ENCODE results near the gene PLCG1. TPM values are rescaled to one million over a fixed set of nuclear protein-coding genes. Genes with fewer than 3 reads are reported as not detected.
"Not testable (repeated sequence)": the region's sequence is repeated elsewhere in the genome, so short reads cannot be mapped to it uniquely, and the experiment has no call there.

Gene PLCG1
- total RNA-seq (2014; rRNA removed; shearing (Covaris generic)): 19.6 and 29.3 TPM in 2 replicates

DNA sequence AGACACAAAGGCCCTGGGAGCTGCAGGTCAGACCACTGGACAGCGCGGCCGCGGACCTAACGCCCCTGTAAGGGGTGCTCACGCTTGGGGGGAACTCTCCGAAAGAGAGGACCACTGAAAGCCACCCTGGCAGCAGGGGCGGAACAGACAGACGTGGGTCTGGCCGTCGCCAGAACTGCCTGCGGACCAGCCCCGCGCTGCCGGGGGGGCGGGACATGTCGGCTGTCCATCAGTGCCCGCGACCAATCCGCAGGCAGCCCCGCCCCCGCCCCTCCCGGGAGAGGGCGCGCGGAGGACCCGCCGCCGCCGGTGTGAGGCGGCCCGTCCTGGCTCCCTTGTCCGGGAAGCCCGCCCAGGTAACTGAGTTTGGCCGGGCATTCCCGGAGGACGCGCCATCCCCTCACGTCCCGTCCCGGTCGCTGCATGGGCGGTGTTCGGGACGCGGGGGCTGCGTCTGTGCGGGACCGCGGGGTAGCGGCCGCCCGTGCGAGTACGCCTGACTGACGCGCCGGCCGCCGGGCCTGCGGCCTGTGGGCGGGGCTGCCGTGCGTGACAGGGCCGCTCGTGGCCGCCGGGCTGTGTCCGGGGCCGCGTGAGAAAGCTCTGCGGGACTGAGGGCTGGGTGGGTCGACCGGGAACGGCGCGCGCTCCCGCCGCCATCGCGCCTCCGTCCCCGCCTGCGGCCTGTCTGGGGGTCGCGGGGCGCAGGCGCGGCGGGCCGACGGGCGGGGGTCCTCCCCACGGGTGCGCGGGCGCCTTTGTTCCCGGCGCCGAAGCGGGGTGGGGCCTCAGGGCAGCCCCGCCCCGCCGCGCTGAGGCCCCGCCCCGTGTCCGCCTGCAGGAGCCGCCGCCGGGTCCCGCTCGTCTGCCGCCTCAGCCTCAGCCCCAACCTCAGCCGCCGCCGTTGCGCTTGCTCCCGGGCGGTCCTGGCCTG is at the start of gene PLCG1:
PLCG1 (plus strand) TSS at position 864 of the 934 bp plus-strand sequence. CDS start 99 bp downstream, outside the sequence.
- peak; percentile 52 for DNase-seq (ENCODE audit: low spot score)

DNA sequence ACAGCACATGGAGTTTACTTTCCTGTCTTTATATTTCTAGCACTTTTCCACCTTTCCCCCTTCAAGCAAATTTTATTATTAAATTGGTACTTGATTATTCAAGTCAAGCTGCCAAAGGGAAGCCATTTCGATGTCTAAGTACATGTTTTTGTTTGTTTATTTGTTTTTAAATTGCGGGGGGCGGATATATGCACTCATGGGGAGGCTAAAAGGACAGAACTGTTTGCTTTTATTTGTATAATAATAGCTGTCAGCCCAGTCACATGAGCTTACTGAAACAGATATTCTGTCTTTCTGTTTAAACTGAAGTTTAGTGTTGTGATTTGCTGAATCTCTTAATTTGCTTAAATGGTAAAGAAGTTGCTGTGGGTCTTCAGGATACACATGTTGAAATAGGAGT is 49.6 kb upstream of the PLCG1 start:
- DNase-seq (ENCODE audit: low spot score): no peak

DNA sequence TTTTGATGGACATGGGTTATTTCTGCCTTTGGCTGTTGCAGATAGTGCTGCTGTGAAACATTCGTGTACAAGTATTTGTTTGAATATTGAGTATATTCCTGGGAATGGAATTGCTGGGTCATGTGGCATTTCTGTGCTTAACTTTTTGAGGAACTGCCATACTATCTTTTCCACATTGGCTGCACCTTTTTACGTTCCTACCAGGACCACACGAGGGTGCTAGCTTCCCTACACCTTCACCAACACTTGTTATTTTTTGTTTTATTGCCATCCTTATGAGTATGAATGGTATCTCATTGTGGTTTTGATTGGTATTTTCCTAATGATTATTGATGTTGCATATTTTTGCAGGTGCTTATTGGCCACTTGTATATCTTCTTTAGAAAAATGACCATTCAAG is 47.8 kb upstream of the PLCG1 start:
- DNase-seq (ENCODE audit: low spot score): no peak

GRCh38 chr20:41091927-41092326 is 45.4 kb upstream of the PLCG1 start:
- DNase-seq (ENCODE audit: low spot score): peak; percentile 77

- DNase-seq (ENCODE audit: low spot score): no peak
These were observed 42.8 kb upstream of the PLCG1 start for GRCh38 chr20:41094353-41095055.

GRCh38 chr20:41095110-41095969 is 42.0 kb upstream of the PLCG1 start:
- peak; percentile 25 for DNase-seq (ENCODE audit: low spot score)

DNA sequence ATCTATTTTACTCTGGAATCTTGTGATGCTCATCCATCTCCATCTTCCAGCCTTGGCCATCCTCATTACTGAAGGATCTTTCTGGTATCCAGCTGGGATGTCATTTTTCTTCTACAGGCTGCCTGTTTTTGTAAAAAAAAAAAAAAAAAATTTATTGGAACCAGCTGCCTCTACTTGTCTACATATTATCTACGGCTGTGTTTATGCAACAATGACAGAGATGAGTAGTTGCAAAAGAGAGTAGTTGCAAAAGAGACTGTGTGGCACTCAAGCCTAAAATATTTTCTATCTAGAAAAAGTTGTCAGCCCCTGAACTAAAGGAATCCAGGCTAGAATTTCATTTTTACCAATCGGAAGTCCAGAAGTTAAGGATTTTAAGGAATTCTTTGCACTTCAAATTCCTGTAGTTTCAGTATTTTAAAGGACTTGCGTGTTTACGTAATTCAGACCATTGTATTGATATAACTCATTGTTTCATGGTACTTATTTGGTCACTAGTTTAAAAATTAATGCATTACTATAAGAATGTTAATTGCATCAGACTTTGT is 38.6 kb upstream of the PLCG1 start:
- DNase-seq (ENCODE audit: low spot score): no peak

DNA sequence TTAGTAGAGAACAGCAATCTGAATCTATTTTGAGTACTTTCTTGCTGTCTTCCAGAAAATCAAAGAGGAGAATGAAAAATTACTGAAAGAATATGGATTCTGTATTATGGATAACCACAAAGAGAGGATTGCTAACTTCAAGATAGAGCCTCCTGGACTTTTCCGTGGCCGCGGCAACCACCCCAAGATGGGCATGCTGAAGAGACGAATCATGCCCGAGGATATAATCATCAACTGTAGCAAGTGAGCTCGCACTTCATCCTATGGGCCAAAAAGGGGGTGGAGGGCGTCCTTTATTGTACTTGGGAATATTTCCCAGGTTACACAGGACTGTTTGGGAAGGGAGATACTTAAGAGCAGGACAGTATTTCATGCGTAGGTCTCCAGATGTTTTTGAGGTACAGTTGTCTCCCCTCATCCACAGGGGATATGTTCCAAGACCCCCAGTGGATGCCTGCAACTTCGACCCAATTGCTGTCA is 37.3 kb upstream of the PLCG1 start:
- DNase-seq (ENCODE audit: low spot score): no peak

DNA sequence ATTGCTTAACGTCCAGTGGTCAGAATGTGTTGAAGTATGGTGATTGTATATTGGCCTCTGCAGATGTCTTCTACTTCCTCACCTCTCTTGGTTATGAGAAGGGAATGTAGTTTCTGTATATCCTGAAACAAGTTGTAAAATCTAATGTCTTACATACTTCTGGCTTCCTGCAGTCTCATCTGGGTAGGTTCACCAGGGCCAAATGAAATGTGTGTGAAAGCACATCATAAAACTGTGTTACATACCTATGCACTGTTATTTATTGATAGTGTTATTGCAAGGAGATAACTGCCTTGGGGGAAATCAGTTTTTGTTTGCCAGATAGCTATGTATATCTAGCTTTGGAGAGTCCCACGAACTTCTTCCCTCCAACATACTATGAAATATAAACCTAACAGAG is 35.7 kb upstream of the PLCG1 start:
- no peak for DNase-seq (ENCODE audit: low spot score)

DNA sequence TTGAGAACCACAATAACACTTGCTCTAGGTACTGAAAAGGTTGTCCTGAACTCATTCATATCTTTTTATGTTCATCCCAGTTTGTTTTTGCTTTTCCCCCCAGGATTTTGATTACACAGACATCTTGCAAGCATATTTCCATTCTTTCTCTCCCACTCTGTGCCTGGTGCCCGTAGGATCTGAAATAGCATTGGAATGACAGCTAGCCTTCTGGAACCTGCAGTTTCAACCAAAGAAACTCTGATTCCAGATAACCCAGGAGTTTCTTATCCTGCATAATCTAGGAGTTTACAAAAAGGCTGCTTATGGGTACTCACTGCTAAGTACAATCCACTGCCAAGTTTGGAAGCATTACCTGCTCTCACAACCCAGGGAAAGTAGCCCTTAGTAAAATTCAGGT is 28.8 kb upstream of the PLCG1 start:
- DNase-seq (ENCODE audit: low spot score): no peak

DNA sequence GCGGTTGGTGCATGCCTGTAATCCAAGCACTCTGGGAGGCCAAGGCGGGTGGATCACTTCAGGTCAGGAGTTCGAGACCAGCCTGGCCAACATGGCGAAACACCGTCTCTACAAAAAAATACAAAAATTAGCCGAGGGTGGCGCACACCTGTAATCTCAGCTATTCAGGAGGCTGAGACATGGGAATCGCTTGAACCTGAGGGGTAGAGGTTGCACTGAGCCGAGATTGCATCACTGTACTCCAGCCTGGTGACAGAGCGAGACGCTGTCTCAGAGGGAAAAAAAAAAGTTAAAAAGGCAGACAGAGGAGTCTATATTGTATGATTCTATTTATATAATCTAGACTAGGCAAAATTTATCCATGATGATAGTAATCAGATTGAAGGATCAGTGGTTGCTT is 27.3 kb upstream of the PLCG1 start:
- no peak for DNase-seq (ENCODE audit: low spot score)

- DNase-seq (ENCODE audit: low spot score): no peak
These were observed 26.3 kb upstream of the PLCG1 start for GRCh38 chr20:41110930-41111577.

DNA sequence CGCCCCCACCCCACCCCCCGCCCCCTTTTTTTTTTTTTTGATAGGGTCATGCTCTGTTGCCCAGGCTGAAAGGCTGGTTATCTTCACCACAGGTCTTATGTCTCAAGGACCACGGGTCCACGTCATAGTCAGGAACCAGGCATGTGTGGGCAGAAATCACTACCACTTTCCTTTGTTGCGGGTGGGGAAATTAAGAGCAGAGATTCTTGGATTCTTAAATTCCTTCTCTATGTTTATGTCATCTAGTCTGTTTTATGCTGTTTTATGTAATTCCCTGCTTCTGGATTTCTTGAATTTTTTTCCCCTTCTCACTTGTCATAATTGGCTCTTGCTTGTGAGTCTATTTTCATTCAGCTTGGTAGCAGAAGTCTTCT is 25.8 kb upstream of the PLCG1 start:
- DNase-seq (ENCODE audit: low spot score): no peak

GRCh38 chr20:41116282-41116956 is 20.9 kb upstream of the PLCG1 start:
- DNase-seq (ENCODE audit: low spot score): no peak

- not testable (repeated sequence) for DNase-seq (ENCODE audit: low spot score)
These were observed 19.2 kb upstream of the PLCG1 start for GRCh38 chr20:41118159-41118558.

DNA sequence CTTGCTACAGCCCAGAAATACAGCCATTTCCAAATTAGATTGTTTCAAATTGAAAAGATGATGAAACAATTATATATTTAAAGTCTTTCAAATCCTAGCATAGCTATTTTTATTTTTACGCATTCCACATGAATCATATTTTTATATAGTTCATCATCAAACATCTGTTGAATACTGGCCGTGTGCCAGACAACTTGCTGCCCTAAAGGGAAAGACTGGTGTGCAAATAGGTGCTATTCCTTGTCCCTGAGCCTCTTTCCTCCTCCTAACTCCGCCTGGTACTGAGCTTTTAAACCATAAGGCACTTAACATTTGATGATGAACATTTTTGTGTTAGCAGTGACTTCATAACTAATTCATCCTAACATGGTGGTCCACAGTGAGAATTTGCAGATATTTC is 18.7 kb upstream of the PLCG1 start:
- DNase-seq (ENCODE audit: low spot score): no peak

- no peak for DNase-seq (ENCODE audit: low spot score)
These were observed 17.5 kb upstream of the PLCG1 start for GRCh38 chr20:41119614-41120561.

GRCh38 chr20:41121399-41121798 is 15.9 kb upstream of the PLCG1 start:
- no peak for DNase-seq (ENCODE audit: low spot score)

DNA sequence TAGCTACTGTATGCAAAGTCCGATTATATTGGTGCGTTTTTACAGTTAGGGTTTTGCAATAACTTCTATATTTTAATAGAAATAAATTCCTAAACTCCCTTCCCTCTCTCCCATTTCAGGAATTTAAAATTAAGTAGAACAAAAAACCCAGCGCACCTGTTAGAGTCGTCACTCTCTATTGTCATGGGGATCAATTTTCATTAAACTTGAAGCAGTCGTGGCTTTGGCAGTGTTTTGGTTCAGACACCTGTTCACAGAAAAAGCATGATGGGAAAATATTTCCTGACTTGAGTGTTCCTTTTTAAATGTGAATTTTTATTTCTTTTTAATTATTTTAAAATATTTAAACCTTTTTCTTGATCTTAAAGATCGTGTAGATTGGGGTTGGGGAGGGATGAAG is 13.7 kb upstream of the PLCG1 start:
- DNase-seq (ENCODE audit: low spot score): no peak

Measured in H4 (cell line).